Lung (tissue), 12 donors: Measurements from ENCODE around the gene C4orf46. TPM values are rescaled to one million over a fixed set of nuclear protein-coding genes. Genes with fewer than 3 reads are reported as not detected.
A peak's percentile ranks its signal among the peaks of the same experiment; 100 is the strongest.
"Not testable (repeated sequence)": the region's sequence is repeated elsewhere in the genome, so short reads cannot be mapped to it uniquely, and the experiment has no call there.

Source experiments
- ATAC-seq: fragments of 200-7000 bp; cut with Tn5 transposase; one replicate; pipeline ENCODE4 v1.9.1; 2020; ENCODE audit warnings: moderate number of reproducible peaks; ENCODE audit not compliant: insufficient read depth, low FRiP score
- DNase-seq, 3 donors: peaks; one replicate each; pipeline ENCODE4 v3.0.0-alpha.2; 2013 to 2017
- H3K27ac ChIP-seq, 2 donors: one replicate each; pipeline ENCODE4 v1.5.1; 2013; ENCODE audit warnings: mild to moderate bottlenecking in 2 of 2, moderate library complexity in 2 of 2, control low read depth in 1 of 2, inconsistent platforms in 1 of 2, low read depth in 1 of 2, low read length in 1 of 2
- H3K27me3 ChIP-seq, 3 donors: one replicate each; pipeline ENCODE4 v1.5.1; 2013; ENCODE audit warnings: low read length in 2 of 3; ENCODE audit not compliant: control insufficient read depth in 3 of 3, insufficient read depth in 3 of 3
- H3K36me3 ChIP-seq, 4 donors: one replicate each; pipeline ENCODE4 v1.5.1; 2013; ENCODE audit warnings: low read length in 4 of 4, mild to moderate bottlenecking in 1 of 4, moderate library complexity in 1 of 4; ENCODE audit not compliant: control insufficient read depth in 4 of 4, insufficient read depth in 4 of 4
- H3K4me1 ChIP-seq, 5 donors: one replicate each; pipeline ENCODE4 v1.5.1; 2013; ENCODE audit warnings: low read length in 5 of 5, mild to moderate bottlenecking in 2 of 5, moderate library complexity in 1 of 5; ENCODE audit not compliant: control insufficient read depth in 5 of 5, insufficient read depth in 5 of 5
- H3K4me3 ChIP-seq: one replicate; pipeline ENCODE4 v1.5.1; 2013; ENCODE audit warnings: mild to moderate bottlenecking, control low read depth, moderate library complexity
- H3K9ac ChIP-seq, 2 donors: one replicate each; pipeline ENCODE4 v1.5.1; 2013; ENCODE audit warnings: low read length in 2 of 2, control low read depth in 1 of 2; ENCODE audit not compliant: insufficient read depth in 1 of 2
- H3K9me3 ChIP-seq, 4 donors: one replicate each; pipeline ENCODE4 v1.5.1; 2013; ENCODE audit warnings: low read length in 3 of 4, mild to moderate bottlenecking in 1 of 4, moderate library complexity in 1 of 4; ENCODE audit not compliant: control insufficient read depth in 4 of 4, insufficient read depth in 3 of 4
- CTCF ChIP-seq: IDR thresholded peaks from 2 replicates; pipeline ENCODE4 v1.5.1; 2012; ENCODE audit warnings: mild to moderate bottlenecking; ENCODE audit errors: control extremely low read depth, extremely low read depth
- WGBS, 2 donors: extraction: QIAGEN DNeasy Blood & Tissue Kit; methylation state at CpG; one replicate each; pipeline ENCODE4 v1.1.7; 2013; 5-methylcytosine and 5-hydroxymethylcytosine counted together
- polyA plus RNA-seq, 2 donors: library from polyadenylated mRNA; stranded (reverse); fragments of 200-250 nt; gene quantifications; one replicate each; pipeline ENCODE4 v1.2.1, GENCODE V29; 2013
- total RNA-seq, 2 donors: library from RNA; depleted of rRNA in 1 of 2; stranded (reverse); fragments of >200 nt in 1 of 2; gene quantifications; one replicate each; pipeline ENCODE4 v1.2.1, GENCODE V29; 2014 to 2021
- donor health status: control.
- donor health status: control.
- donor health status: Bipolar disorder and iron deficiency.
- donor health status: healthy.
- donor health status: DM: yes; HTN: yes; CAD: no.

Gene C4orf46
- total and polyA plus RNA-seq, 4 donors = 2.7 to 31.3 (median 3.2) TPM

- Histone ChIP-seq H3K4me1 (peaks cover 0 to 11% (median 0%) of the 10 kb centered on the region in 5 donors), H3K4me3 (no peak overlapping the region), H3K9me3 (no peaks in the 10 kb centered on the region), H3K27ac (no peak overlapping the region), H3K9ac (no peak overlapping the region), H3K27me3 (no peaks in the 10 kb centered on the region), H3K36me3 (peaks cover 0 to 3% (median 1%) of the 10 kb centered on the region in 4 donors)
- WGBS, 2 donors = 85 to 89% methylated on average over 3 of the region's 3 CpGs
- DNase-seq (peak in 2 of 3 donors; percentile 15 to 19), ATAC-seq (no peak)
- no peak for TF ChIP-seq CTCF
Measured at GRCh38 chr4:158667651-158668198, 4.0 kb downstream of the C4orf46 start.

GRCh38 chr4:158666892-158667291, 4.8 kb downstream of the C4orf46 start:
- ATAC-seq = no peak
- DNase-seq = no peak
- TF ChIP-seq CTCF = no peak
- Histone ChIP-seq H3K36me3 (peaks cover 0 to 2% (median 0%) of the 10 kb centered on the region in 4 donors), H3K4me1 (peaks cover 0 to 9% (median 0%) of the 10 kb centered on the region in 5 donors), H3K9me3 (no peaks in the 10 kb centered on the region), H3K9ac (no peak overlapping the region), H3K27ac (no peak overlapping the region), H3K27me3 (no peaks in the 10 kb centered on the region), H3K4me3 (no peak overlapping the region)
- 92 to 97% methylated on average over 2 of the region's 2 CpGs for WGBS, 2 donors

- no peak overlapping the region for H3K4me3 ChIP-seq
- H3K36me3 ChIP-seq = peaks cover 0 to 2% (median 0%) of the 10 kb centered on the region in 4 donors
- no peaks in the 10 kb centered on the region for H3K9me3 ChIP-seq
- DNase-seq = no peak
- no peak overlapping the region for H3K9ac ChIP-seq
- H3K27me3 ChIP-seq = no peaks in the 10 kb centered on the region
- H3K27ac ChIP-seq = no peak overlapping the region
- no peak for ATAC-seq
- H3K4me1 ChIP-seq = no peaks in the 10 kb centered on the region
- no peak for TF ChIP-seq CTCF
- 97 to 98% methylated on average over 18 of the region's 18 CpGs for WGBS, 2 donors
Measured at GRCh38 chr4:158664806-158665205, 6.9 kb downstream of the C4orf46 start.

- not testable (repeated sequence) for H3K27me3 ChIP-seq, H3K36me3 ChIP-seq, H3K9ac ChIP-seq, DNase-seq, ATAC-seq, H3K4me3 ChIP-seq, H3K4me1 ChIP-seq, H3K9me3 ChIP-seq, H3K27ac ChIP-seq
- WGBS, 2 donors = 40 to 63% methylated on average over 8 of the region's 8 CpGs
Measured at GRCh38 chr4:158663707-158664625, 7.7 kb downstream of the C4orf46 start.

- WGBS, 2 donors = 26 to 52% methylated on average over 4 of the region's 4 CpGs
- not testable (repeated sequence) for H3K4me3 ChIP-seq, DNase-seq, ATAC-seq, H3K9me3 ChIP-seq, H3K9ac ChIP-seq, H3K36me3 ChIP-seq, H3K27me3 ChIP-seq, H3K4me1 ChIP-seq, H3K27ac ChIP-seq
Measured at GRCh38 chr4:158663255-158663654, 8.4 kb downstream of the C4orf46 start.
